Natural killer cell (primary cell): Measurements from ENCODE around the gene PUM2. TPM values are rescaled to one million over a fixed set of nuclear protein-coding genes. Genes with fewer than 3 reads are reported as not detected.

Source experiments
- ATAC-seq, 3 donors: fragments of 150-1000 bp in 2 of 3; fragments of 200-7000 bp in 1 of 3; cut with Tn5 transposase; 1 replicate in 1 of 3; 2 replicates in 2 of 3; pipeline ENCODE4 v1.10.0; 2021; ENCODE audit warnings: mild to moderate bottlenecking in 2 of 3, moderate library complexity in 2 of 3
- DNase-seq, 2 donors: peaks; one replicate each; pipeline versions ENCODE4 v3.0.0 to v3.0.0-alpha.2; 2013 to 2021; ENCODE audit warnings: mixed read lengths in 1 of 2
- H3K27ac ChIP-seq: one replicate; pipeline ENCODE4 v1.5.1; 2013; ENCODE audit warnings: mild to moderate bottlenecking, low read length
- H3K27me3 ChIP-seq: one replicate; pipeline ENCODE4 v1.6.1; 2013; ENCODE audit warnings: low read length; ENCODE audit not compliant: control insufficient read depth, insufficient read depth
- H3K36me3 ChIP-seq: one replicate; pipeline ENCODE4 v1.6.1; 2013; ENCODE audit warnings: low read length; ENCODE audit not compliant: control insufficient read depth, insufficient read depth
- H3K4me1 ChIP-seq: one replicate; pipeline ENCODE4 v1.6.1; 2013; ENCODE audit warnings: low read length; ENCODE audit not compliant: control insufficient read depth, insufficient read depth
- H3K4me3 ChIP-seq: one replicate; pipeline ENCODE4 v1.5.1; 2013; ENCODE audit warnings: low read length
- H3K9me3 ChIP-seq: one replicate; pipeline ENCODE4 v1.6.1; 2013; ENCODE audit warnings: low read length; ENCODE audit not compliant: control insufficient read depth, insufficient read depth
- H3K27ac Mint-ChIP-seq, 2 donors: one replicate each; pipeline ENCODE4 v1.8.0; 2022; ENCODE audit warnings: mild to moderate bottlenecking in 2 of 2, mixed read lengths in 2 of 2, moderate library complexity in 1 of 2
- H3K27me3 Mint-ChIP-seq, 2 donors: one replicate each; pipeline ENCODE4 v1.8.0; 2022; ENCODE audit warnings: low read depth in 2 of 2, mixed read lengths in 2 of 2
- H3K36me3 Mint-ChIP-seq: one replicate; pipeline ENCODE4 v1.8.0; 2022; ENCODE audit warnings: mixed read lengths
- H3K4me1 Mint-ChIP-seq, 2 donors: one replicate each; pipeline ENCODE4 v1.8.0; 2022; ENCODE audit warnings: mixed read lengths in 2 of 2
- H3K4me3 Mint-ChIP-seq: one replicate; pipeline ENCODE4 v1.8.0; 2022; ENCODE audit warnings: mild to moderate bottlenecking, moderate library complexity, mixed read lengths
- H3K9me3 Mint-ChIP-seq, 2 donors: one replicate each; pipeline ENCODE4 v1.8.0; 2022; ENCODE audit warnings: mixed read lengths in 2 of 2
- CTCF ChIP-seq: fragments of 200-600 bp; IDR thresholded peaks from one replicate; pipeline ENCODE4 v1.8.0; 2022; ENCODE audit warnings: antibody characterized with exemption
- WGBS: methylation state at CpG from one replicate; pipeline ENCODE4 v1.1.7; 2013; ENCODE audit warnings: missing lambda C conversion rate; ENCODE audit not compliant: insufficient coverage; 5-methylcytosine and 5-hydroxymethylcytosine counted together
- intact Hi-C: fragments of 100-400 bp; cut with micrococcal nuclease; formaldehyde crosslinking; loops from one replicate; pipeline ENCODE4 v1.14.2; 2022
- total RNA-seq, 4 donors: library from RNA; stranded (reverse); fragments of 120-200 nt in 1 of 4; gene quantifications; one replicate each; pipeline versions ENCODE4 v1.2.3 to v1.2.4, GENCODE V29; 2013 to 2022

PUM2 gene
- total RNA-seq, 3 donors from 2014 or later (not counting 1 experiment from before 2014, with no cell fraction given), result 115 to 157 (median 130) TPM

GRCh38 chr2:20327370-20327769, 23.3 kb downstream of the PUM2 start:
- H3K36me3 ChIP-seq, result peaks cover 31% of the 10 kb centered on the region
- H3K4me1 Mint-ChIP-seq, result peaks cover 73 to 77% of the 10 kb centered on the region in 2 donors
- H3K4me1 ChIP-seq, result peaks cover 6% of the 10 kb centered on the region
- no peak overlapping the region for H3K4me3 ChIP-seq
- H3K27ac Mint-ChIP-seq, result peak overlapping the region; percentile 64 to 68
- WGBS, result 86% methylated on average over 1 of the region's 1 CpG
- H3K27ac ChIP-seq, result no peak overlapping the region
- H3K4me3 Mint-ChIP-seq, result no peak overlapping the region
- ATAC-seq (no peak), DNase-seq (no peak)
- intact Hi-C loops, result loop anchor here (5.0 kb wide), 1 partner anchor 275 kb away; the partner anchor contains the start of gene LAPTM4A
- H3K9me3 Mint-ChIP-seq, result peaks cover 0 to 3% of the 10 kb centered on the region in 2 donors
- no peaks in the 10 kb centered on the region for H3K27me3 ChIP-seq
- H3K9me3 ChIP-seq, result no peaks in the 10 kb centered on the region
- H3K36me3 Mint-ChIP-seq, result peaks cover 7% of the 10 kb centered on the region
- no peak for TF ChIP-seq CTCF
- no peaks in the 10 kb centered on the region for H3K27me3 Mint-ChIP-seq

GRCh38 chr2:20326163-20326780, 24.4 kb downstream of the PUM2 start:
- Histone ChIP-seq H3K4me3 (no peak overlapping the region), H3K36me3 (peaks cover 41% of the 10 kb centered on the region), H3K9me3 (no peaks in the 10 kb centered on the region), H3K4me1 (peaks cover 6% of the 10 kb centered on the region), H3K27me3 (no peaks in the 10 kb centered on the region), H3K27ac (no peak overlapping the region)
- intact Hi-C loops, result loop anchor here (5.0 kb wide), 1 partner anchor 274 kb away; the partner anchor contains the start of gene LAPTM4A
- H3K9me3 Mint-ChIP-seq, result peaks cover 0 to 3% of the 10 kb centered on the region in 2 donors
- H3K27me3 Mint-ChIP-seq, result no peaks in the 10 kb centered on the region
- 76% methylated on average over 4 of the region's 4 CpGs for WGBS
- no peak overlapping the region for H3K4me3 Mint-ChIP-seq
- peak overlapping the region; percentile 64 to 68 for H3K27ac Mint-ChIP-seq
- DNase-seq (peak in 1 of 2 donors; percentile 75), ATAC-seq (peak; percentile 73 to 91 (median 91))
- H3K4me1 Mint-ChIP-seq, result peaks cover 72 to 73% of the 10 kb centered on the region in 2 donors
- peaks cover 7% of the 10 kb centered on the region for H3K36me3 Mint-ChIP-seq
- TF ChIP-seq CTCF, result peak; percentile 78

GRCh38 chr2:20322527-20323300, 27.9 kb downstream of the PUM2 start:
- 96% methylated on average over 11 of the region's 11 CpGs for WGBS
- DNase-seq (no peak), ATAC-seq (no peak)
- Histone ChIP-seq H3K4me1 (peaks cover 3% of the 10 kb centered on the region), H3K4me3 (no peak overlapping the region), H3K27me3 (no peaks in the 10 kb centered on the region), H3K27ac (no peak overlapping the region), H3K36me3 (peaks cover 59% of the 10 kb centered on the region), H3K9me3 (no peaks in the 10 kb centered on the region)
- intact Hi-C loops, result no loop called here
- peaks cover 7% of the 10 kb centered on the region for H3K36me3 Mint-ChIP-seq
- peak overlapping the region; percentile 67 to 77 for H3K27ac Mint-ChIP-seq
- peaks cover 63 to 70% of the 10 kb centered on the region in 2 donors for H3K4me1 Mint-ChIP-seq
- no peak for TF ChIP-seq CTCF
- H3K27me3 Mint-ChIP-seq, result no peaks in the 10 kb centered on the region
- no peak overlapping the region for H3K4me3 Mint-ChIP-seq
- H3K9me3 Mint-ChIP-seq, result no peaks in the 10 kb centered on the region
